ENCODE results near the gene MID1IP1. TPM values are rescaled to one million over a fixed set of nuclear protein-coding genes. Genes with fewer than 3 reads are reported as not detected.

The MID1IP1 gene
- polyA plus RNA-seq (ENCODE audit: insufficient read length) = 14.0 TPM
- long read RNA-seq, donor 1, transcript MID1IP1-201 (2 exons, 2,536 nt) = major isoform, 23 of 25 reads
- long read RNA-seq, donor 1, partial matches to known transcripts = 0 of 25 reads
- long read RNA-seq, donor 1, other reads (novel, unspliced or antisense) = 0 of 25 reads
- long read RNA-seq, donor 2, transcript MID1IP1-201 (2 exons, 2,536 nt) = major isoform, 16 of 16 reads
- long read RNA-seq, donor 2, partial matches to known transcripts = 0 of 16 reads
- long read RNA-seq, donor 2, other reads (novel, unspliced or antisense) = 0 of 16 reads
- long read RNA-seq, donor 3, transcript MID1IP1-201 (2 exons, 2,536 nt) = major isoform, 8 of 8 reads
- long read RNA-seq, donor 3, partial matches to known transcripts = 0 of 8 reads
- long read RNA-seq, donor 3, other reads (novel, unspliced or antisense) = 0 of 8 reads
- long read RNA-seq, donor 4, partial matches to known transcripts = 0 of 1 reads
- long read RNA-seq, donor 4, other reads (novel, unspliced or antisense) = 0 of 1 reads
- long read RNA-seq, donor 5, transcript MID1IP1-201 (2 exons, 2,536 nt) = major isoform, 15 of 22 reads
- long read RNA-seq, donor 5, partial matches to known transcripts = 7 of 22 reads
- long read RNA-seq, donor 5, other reads (novel, unspliced or antisense) = 0 of 22 reads
- long read RNA-seq, donor 6, transcript MID1IP1-201 (2 exons, 2,536 nt) = major isoform, 14 of 14 reads
- long read RNA-seq, donor 6, partial matches to known transcripts = 0 of 14 reads
- long read RNA-seq, donor 6, other reads (novel, unspliced or antisense) = 0 of 14 reads
- long read RNA-seq, donor 7, transcript MID1IP1-201 (2 exons, 2,536 nt) = major isoform, 15 of 15 reads
- long read RNA-seq, donor 7, partial matches to known transcripts = 0 of 15 reads
- long read RNA-seq, donor 7, other reads (novel, unspliced or antisense) = 0 of 15 reads
- long read RNA-seq, donor 8, partial matches to known transcripts = 0 of 4 reads
- long read RNA-seq, donor 8, other reads (novel, unspliced or antisense) = 0 of 4 reads

GRCh38 chrX:38800981-38801845 is at the start of gene MID1IP1:
MID1IP1 (plus strand) TSS chrX:38801459; CDS start chrX:38804947, 3,488 bp downstream.
- DNase-seq = peak; percentile 90

- DNase-seq = peak; percentile 46
Measured at GRCh38 chrX:38754102-38754790, 47.0 kb upstream of the MID1IP1 start.

GRCh38 chrX:38754818-38755718 is 46.2 kb upstream of the MID1IP1 start:
- DNase-seq = no peak

GRCh38 chrX:38760883-38761282 is 40.4 kb upstream of the MID1IP1 start:
- no peak for DNase-seq

GRCh38 chrX:38768079-38768478 is 33.2 kb upstream of the MID1IP1 start:
- DNase-seq = no peak

GRCh38 chrX:38770152-38770551 is 31.1 kb upstream of the MID1IP1 start:
- no peak for DNase-seq

- no peak for DNase-seq
Measured at GRCh38 chrX:38774249-38774648, 27.0 kb upstream of the MID1IP1 start.

GRCh38 chrX:38796946-38797345 is 4.3 kb upstream of the MID1IP1 start:
- DNase-seq = no peak

- no peak for DNase-seq
Measured at GRCh38 chrX:38798956-38799355, 2.3 kb upstream of the MID1IP1 start.

GRCh38 chrX:38799995-38800580 is 1.2 kb upstream of the MID1IP1 start:
- no peak for DNase-seq

- DNase-seq = no peak
Measured at GRCh38 chrX:38803243-38803587, 2.0 kb downstream of the MID1IP1 start.

- peak; percentile 65 for DNase-seq
Measured at GRCh38 chrX:38803588-38804431, 2.6 kb downstream of the MID1IP1 start.

- no peak for DNase-seq
Measured at GRCh38 chrX:38804432-38804681, 3.1 kb downstream of the MID1IP1 start.

- DNase-seq = no peak
Measured at GRCh38 chrX:38804682-38805431, 3.6 kb downstream of the MID1IP1 start.

- no peak for DNase-seq
Measured at GRCh38 chrX:38805432-38806389, 4.5 kb downstream of the MID1IP1 start.

- no peak for DNase-seq
Measured at GRCh38 chrX:38806875-38807621, 5.8 kb downstream of the MID1IP1 start.

Data from left kidney (tissue), 8 donors.